CD4-positive, CD25-positive, alpha-beta regulatory T cell (primary cell): Measurements from ENCODE around the gene WNT5A. TPM values are rescaled to one million over a fixed set of nuclear protein-coding genes. Genes with fewer than 3 reads are reported as not detected.
A peak's percentile ranks its signal among the peaks of the same experiment; 100 is the strongest.

Experiments used
- ATAC-seq, 2 donors: fragments of 150-1000 bp; cut with Tn5 transposase; one replicate each; pipeline ENCODE4 v1.10.0; 2021; ENCODE audit warnings: low read depth in 2 of 2, moderate number of reproducible peaks in 2 of 2, moderate library complexity in 1 of 2
- DNase-seq, 3 donors: peaks; one replicate each; pipeline versions ENCODE4 v3.0.0 to v3.0.0-alpha.2; 2012 to 2022; ENCODE audit warnings: mixed read lengths in 1 of 3
- H3K27ac ChIP-seq: one replicate; pipeline ENCODE4 v1.7.0; 2013; ENCODE audit warnings: mild to moderate bottlenecking, low read length; ENCODE audit not compliant: insufficient read depth, poor library complexity, severe bottlenecking
- H3K27me3 ChIP-seq: one replicate; pipeline ENCODE4 v1.7.0; 2013; ENCODE audit warnings: low read length; ENCODE audit not compliant: control insufficient read depth, insufficient read depth
- H3K36me3 ChIP-seq: one replicate; pipeline ENCODE4 v1.7.0; 2013; ENCODE audit warnings: mild to moderate bottlenecking, low read length, moderate library complexity; ENCODE audit not compliant: control insufficient read depth, insufficient read depth
- H3K4me1 ChIP-seq: 2 replicates; pipeline ENCODE4 v1.7.0; 2013; ENCODE audit warnings: mild to moderate bottlenecking, low read length; ENCODE audit not compliant: insufficient read depth, control insufficient read depth, poor library complexity, severe bottlenecking
- H3K4me3 ChIP-seq: one replicate; pipeline ENCODE4 v1.7.0; 2013; ENCODE audit warnings: low read depth, mild to moderate bottlenecking, low read length, moderate library complexity
- H3K9me3 ChIP-seq, 2 experiments: 1 replicate in 1 of 2; 2 replicates in 1 of 2; pipeline ENCODE4 v1.7.0; 2013; ENCODE audit warnings: low read length in 2 of 2, mild to moderate bottlenecking in 1 of 2, moderate library complexity in 1 of 2; ENCODE audit not compliant: control insufficient read depth in 2 of 2
- H3K27ac Mint-ChIP-seq, 3 donors: one replicate each; pipeline ENCODE4 v1.8.0; 2020 to 2022; ENCODE audit warnings: mild to moderate bottlenecking in 3 of 3, mixed read lengths in 3 of 3, moderate library complexity in 2 of 3
- H3K27me3 Mint-ChIP-seq: one replicate; pipeline ENCODE4 v1.8.0; 2022; ENCODE audit warnings: mild to moderate bottlenecking, mixed read lengths
- H3K36me3 Mint-ChIP-seq: one replicate; pipeline ENCODE4 v1.8.0; 2020; ENCODE audit warnings: mixed read lengths
- H3K4me1 Mint-ChIP-seq, 4 donors: one replicate each; pipeline ENCODE4 v1.8.0; 2020 to 2022; ENCODE audit warnings: mixed read lengths in 4 of 4, mild to moderate bottlenecking in 1 of 4
- H3K4me3 Mint-ChIP-seq, 4 donors: one replicate each; pipeline ENCODE4 v1.8.0; 2020 to 2022; ENCODE audit warnings: mild to moderate bottlenecking in 4 of 4, mixed read lengths in 4 of 4, moderate library complexity in 3 of 4
- H3K9me3 Mint-ChIP-seq, 7 donors: one replicate each; pipeline ENCODE4 v1.8.0; 2020 to 2022; ENCODE audit warnings: mixed read lengths in 7 of 7, mild to moderate bottlenecking in 3 of 7, moderate library complexity in 2 of 7
- polyA plus RNA-seq, 4 donors: library from polyadenylated mRNA; unstranded; fragments of 300-500 nt; fragmentation: Illumina TruSeq; gene quantifications; one replicate each; pipeline ENCODE4 v1.2.3, GENCODE V29; 2021
- total RNA-seq: library from RNA; stranded (reverse); gene quantifications from one replicate; pipeline ENCODE4 v1.2.3, GENCODE V29; 2022

Gene WNT5A
- total and polyA plus RNA-seq, 5 donors from 2014 or later = not detected

GRCh38 chr3:55515550-55516246 is 28.6 kb upstream of the WNT5A start:
- DNase-seq (no peak), ATAC-seq (no peak)
- Mint-ChIP-seq H3K27me3 (no peaks in the 10 kb centered on the region), H3K4me3 (no peak overlapping the region), H3K9me3 (peaks cover 0 to 2% (median 0%) of the 10 kb centered on the region in 7 donors), H3K4me1 (no peaks in the 10 kb centered on the region), H3K36me3 (no peaks in the 10 kb centered on the region), H3K27ac (no peak overlapping the region)
- Histone ChIP-seq H3K4me1 (no peaks in the 10 kb centered on the region), H3K36me3 (no peaks in the 10 kb centered on the region), H3K4me3 (no peak overlapping the region), H3K27me3 (no peaks in the 10 kb centered on the region), H3K27ac (no peak overlapping the region), H3K9me3 (no peaks in the 10 kb centered on the region)

DNA sequence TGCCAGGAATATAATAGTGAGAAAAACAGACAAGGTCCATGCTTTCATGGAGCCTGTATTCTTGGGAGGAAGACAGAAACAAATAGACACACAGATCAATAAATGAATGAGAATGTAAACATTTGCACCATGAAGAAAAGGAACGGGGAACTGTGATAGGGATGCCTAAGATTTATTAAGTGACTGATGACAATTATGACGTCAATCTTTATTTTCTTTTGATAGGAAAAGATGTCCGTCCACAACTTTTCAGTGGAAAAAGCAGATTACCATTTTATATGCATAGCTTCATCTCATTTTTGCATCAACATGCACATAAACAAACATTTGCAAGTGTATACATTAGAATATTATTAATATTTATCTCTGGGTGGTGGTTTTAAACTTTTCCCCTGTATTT is 27.9 kb upstream of the WNT5A start:
- H3K4me3 ChIP-seq = no peak overlapping the region
- Mint-ChIP-seq H3K4me3 (no peak overlapping the region), H3K36me3 (no peaks in the 10 kb centered on the region), H3K9me3 (peaks cover 0 to 2% (median 0%) of the 10 kb centered on the region in 7 donors), H3K27ac (no peak overlapping the region), H3K4me1 (no peaks in the 10 kb centered on the region), H3K27me3 (no peaks in the 10 kb centered on the region)
- H3K27me3 ChIP-seq = no peaks in the 10 kb centered on the region
- H3K36me3 ChIP-seq = no peaks in the 10 kb centered on the region
- no peaks in the 10 kb centered on the region for H3K9me3 ChIP-seq
- no peak overlapping the region for H3K27ac ChIP-seq
- H3K4me1 ChIP-seq = no peaks in the 10 kb centered on the region
- no peak for ATAC-seq
- DNase-seq = no peak

- Mint-ChIP-seq H3K27ac (peak overlapping the region in 1 of 3 donors; percentile 23), H3K4me1 (no peaks in the 10 kb centered on the region), H3K4me3 (no peak overlapping the region), H3K9me3 (peaks cover 0 to 2% (median 0%) of the 10 kb centered on the region in 7 donors), H3K27me3 (no peaks in the 10 kb centered on the region), H3K36me3 (no peaks in the 10 kb centered on the region)
- no peaks in the 10 kb centered on the region for H3K9me3 ChIP-seq
- no peaks in the 10 kb centered on the region for H3K36me3 ChIP-seq
- no peak for DNase-seq
- H3K27ac ChIP-seq = no peak overlapping the region
- H3K27me3 ChIP-seq = no peaks in the 10 kb centered on the region
- H3K4me1 ChIP-seq = no peaks in the 10 kb centered on the region
- no peak overlapping the region for H3K4me3 ChIP-seq
- no peak for ATAC-seq
Observed at GRCh38 chr3:55512571-55513343, 25.7 kb upstream of the WNT5A start.

GRCh38 chr3:55511895-55512570 is 24.9 kb upstream of the WNT5A start:
- ATAC-seq = no peak
- Mint-ChIP-seq H3K27ac (no peak overlapping the region), H3K36me3 (no peaks in the 10 kb centered on the region), H3K9me3 (peaks cover 0 to 2% (median 0%) of the 10 kb centered on the region in 7 donors), H3K4me3 (no peak overlapping the region), H3K4me1 (no peaks in the 10 kb centered on the region), H3K27me3 (no peaks in the 10 kb centered on the region)
- Histone ChIP-seq H3K4me1 (no peaks in the 10 kb centered on the region), H3K9me3 (no peaks in the 10 kb centered on the region), H3K36me3 (no peaks in the 10 kb centered on the region), H3K27ac (no peak overlapping the region), H3K27me3 (no peaks in the 10 kb centered on the region), H3K4me3 (no peak overlapping the region)
- DNase-seq = no peak

DNA sequence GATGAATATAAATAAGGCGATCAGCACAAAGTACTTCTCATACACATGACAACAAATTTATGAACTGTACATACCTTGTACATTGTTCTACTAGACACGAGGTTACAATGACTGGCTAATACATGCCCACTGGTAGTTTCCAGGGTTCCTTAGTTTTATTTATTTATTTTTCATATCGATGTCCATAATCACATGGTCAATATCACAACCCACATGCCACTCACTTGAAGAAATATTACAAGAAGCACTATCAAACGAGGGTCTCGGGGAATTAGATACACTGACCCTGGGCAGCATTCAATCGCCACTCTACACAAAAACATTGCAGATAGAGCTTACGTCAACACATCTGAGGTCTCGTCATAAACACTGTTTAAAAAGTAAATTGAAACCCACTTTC is 21.2 kb upstream of the WNT5A start:
- no peaks in the 10 kb centered on the region for H3K4me1 Mint-ChIP-seq
- H3K27ac ChIP-seq = no peak overlapping the region
- no peaks in the 10 kb centered on the region for H3K27me3 Mint-ChIP-seq
- H3K4me3 Mint-ChIP-seq = no peak overlapping the region
- DNase-seq (no peak), ATAC-seq (no peak)
- H3K36me3 Mint-ChIP-seq = no peaks in the 10 kb centered on the region
- H3K4me1 ChIP-seq = no peaks in the 10 kb centered on the region
- H3K9me3 Mint-ChIP-seq = peaks cover 0 to 4% (median 0%) of the 10 kb centered on the region in 7 donors
- H3K27me3 ChIP-seq = no peaks in the 10 kb centered on the region
- no peaks in the 10 kb centered on the region for H3K9me3 ChIP-seq
- no peak overlapping the region for H3K27ac Mint-ChIP-seq
- H3K4me3 ChIP-seq = no peak overlapping the region
- no peaks in the 10 kb centered on the region for H3K36me3 ChIP-seq

DNA sequence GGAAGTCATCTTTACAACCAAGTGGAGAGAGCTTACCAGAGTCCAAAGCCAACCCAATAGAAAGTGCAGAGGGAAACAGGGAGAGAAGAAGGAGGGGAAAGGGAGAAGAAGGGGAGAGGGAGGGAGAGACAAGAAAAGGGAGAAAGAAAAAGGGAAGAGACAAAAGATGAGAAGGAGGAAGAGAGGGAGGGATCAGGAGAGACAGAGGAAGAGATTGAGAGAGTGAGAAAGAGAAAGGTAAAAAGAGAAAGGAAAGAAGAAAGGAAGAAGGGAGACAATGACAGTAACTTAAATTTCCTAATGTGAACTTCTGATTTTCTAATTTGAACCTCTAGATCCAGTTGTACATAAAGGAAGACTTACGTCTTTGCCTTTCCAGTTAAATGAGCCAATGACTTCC is 20.7 kb upstream of the WNT5A start:
- Mint-ChIP-seq H3K4me3 (no peak overlapping the region), H3K9me3 (peaks cover 0 to 2% (median 0%) of the 10 kb centered on the region in 7 donors), H3K36me3 (no peaks in the 10 kb centered on the region), H3K27ac (no peak overlapping the region), H3K27me3 (no peaks in the 10 kb centered on the region), H3K4me1 (no peaks in the 10 kb centered on the region)
- Histone ChIP-seq H3K27ac (no peak overlapping the region), H3K4me1 (no peaks in the 10 kb centered on the region), H3K27me3 (no peaks in the 10 kb centered on the region), H3K9me3 (no peaks in the 10 kb centered on the region), H3K4me3 (no peak overlapping the region), H3K36me3 (no peaks in the 10 kb centered on the region)
- ATAC-seq = no peak
- no peak for DNase-seq

DNA sequence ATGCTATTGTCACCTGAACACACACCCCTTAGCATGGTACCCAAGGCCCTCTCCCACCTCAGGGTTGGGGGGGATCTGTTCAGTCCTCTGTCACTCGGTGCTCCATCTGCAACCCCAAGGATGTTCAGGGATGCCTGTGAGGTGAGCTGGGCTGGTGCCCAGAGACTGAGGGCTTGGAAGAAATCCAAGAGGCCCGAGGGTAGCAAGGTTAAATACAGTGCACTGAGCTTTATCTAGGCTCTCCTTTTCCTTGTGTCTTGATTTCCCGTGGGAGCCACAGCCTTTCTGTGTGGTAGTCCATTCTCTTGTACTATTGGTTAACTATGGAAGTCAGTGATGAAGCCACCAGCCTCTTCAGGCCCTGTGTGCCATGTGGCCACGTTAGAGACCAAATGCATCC is 18.7 kb upstream of the WNT5A start:
- Mint-ChIP-seq H3K9me3 (peaks cover 0 to 2% (median 0%) of the 10 kb centered on the region in 7 donors), H3K36me3 (no peaks in the 10 kb centered on the region), H3K27ac (no peak overlapping the region), H3K27me3 (no peaks in the 10 kb centered on the region), H3K4me1 (no peaks in the 10 kb centered on the region), H3K4me3 (no peak overlapping the region)
- no peaks in the 10 kb centered on the region for H3K27me3 ChIP-seq
- no peaks in the 10 kb centered on the region for H3K4me1 ChIP-seq
- no peaks in the 10 kb centered on the region for H3K36me3 ChIP-seq
- H3K4me3 ChIP-seq = no peak overlapping the region
- DNase-seq = no peak
- no peak overlapping the region for H3K27ac ChIP-seq
- no peaks in the 10 kb centered on the region for H3K9me3 ChIP-seq
- no peak for ATAC-seq
